Bronchial epithelial cell (primary cell): ENCODE results near the gene GFPT1. TPM values are rescaled to one million over a fixed set of nuclear protein-coding genes. Genes with fewer than 3 reads are reported as not detected.
"Not testable (repeated sequence)": the region's sequence is repeated elsewhere in the genome, so short reads cannot be mapped to it uniquely, and the experiment has no call there.

Experiments used
- DNase-seq: peaks from one replicate; pipeline ENCODE4 v3.0.0-alpha.2; 2010; ENCODE audit warnings: low read depth
- FAIRE-seq: peaks from 2 replicates; lab custom pipeline; 2011; peaks lifted over from hg19 to GRCh38; lab: Jason Lieb, UNC
- H3K27me3 ChIP-seq: 2 replicates; pipeline ENCODE4 v1.5.1; 2011; ENCODE audit warnings: low read length; ENCODE audit not compliant: control insufficient read depth, insufficient read depth
- H3K36me3 ChIP-seq: 2 replicates; pipeline ENCODE4 v1.5.1; 2011; ENCODE audit warnings: low read length; ENCODE audit not compliant: control insufficient read depth, insufficient read depth
- H3K4me3 ChIP-seq: 2 replicates; pipeline ENCODE4 v1.5.1; 2011; ENCODE audit warnings: mild to moderate bottlenecking, low read depth, low read length, control low read depth
- total RNA-seq: library from RNA; depleted of rRNA; stranded (reverse); fragments of >200 nt; gene quantifications from 2 replicates; pipeline ENCODE4 v1.2.1, GENCODE V29; 2014
- TF ChIP-seq, protein P1 (sequence below): IDR thresholded peaks from 2 replicates; pipeline ENCODE4 v1.5.1; 2011; ENCODE audit warnings: mild to moderate bottlenecking, moderate library complexity, low read length, control low read depth, inconsistent platforms; ENCODE audit not compliant: insufficient read depth, severe bottlenecking

The GFPT1 gene
- total RNA-seq, 1 donor from 2014 or later = 101 TPM

GRCh38 chr2:69358914-69359313 is 28.1 kb downstream of the GFPT1 start:
- no peak for DNase-seq

GRCh38 chr2:69356471-69356870 is 30.6 kb downstream of the GFPT1 start:
- Histone ChIP-seq H3K4me3 (no peak overlapping the region), H3K27me3 (no peaks in the 10 kb centered on the region), H3K36me3 (peaks cover 17% of the 10 kb centered on the region)
- TF ChIP-seq, protein P1, sequence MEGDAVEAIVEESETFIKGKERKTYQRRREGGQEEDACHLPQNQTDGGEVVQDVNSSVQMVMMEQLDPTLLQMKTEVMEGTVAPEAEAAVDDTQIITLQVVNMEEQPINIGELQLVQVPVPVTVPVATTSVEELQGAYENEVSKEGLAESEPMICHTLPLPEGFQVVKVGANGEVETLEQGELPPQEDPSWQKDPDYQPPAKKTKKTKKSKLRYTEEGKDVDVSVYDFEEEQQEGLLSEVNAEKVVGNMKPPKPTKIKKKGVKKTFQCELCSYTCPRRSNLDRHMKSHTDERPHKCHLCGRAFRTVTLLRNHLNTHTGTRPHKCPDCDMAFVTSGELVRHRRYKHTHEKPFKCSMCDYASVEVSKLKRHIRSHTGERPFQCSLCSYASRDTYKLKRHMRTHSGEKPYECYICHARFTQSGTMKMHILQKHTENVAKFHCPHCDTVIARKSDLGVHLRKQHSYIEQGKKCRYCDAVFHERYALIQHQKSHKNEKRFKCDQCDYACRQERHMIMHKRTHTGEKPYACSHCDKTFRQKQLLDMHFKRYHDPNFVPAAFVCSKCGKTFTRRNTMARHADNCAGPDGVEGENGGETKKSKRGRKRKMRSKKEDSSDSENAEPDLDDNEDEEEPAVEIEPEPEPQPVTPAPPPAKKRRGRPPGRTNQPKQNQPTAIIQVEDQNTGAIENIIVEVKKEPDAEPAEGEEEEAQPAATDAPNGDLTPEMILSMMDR = no peak
- DNase-seq (peak; percentile 44), FAIRE-seq (no peak)

More at GRCh38 chr2:69358914-69359313, 28.1 kb downstream of the GFPT1 start:
- FAIRE-seq = no peak
- TF ChIP-seq, protein P1 = no peak
- Histone ChIP-seq H3K4me3 (no peak overlapping the region), H3K36me3 (peaks cover 17% of the 10 kb centered on the region), H3K27me3 (no peaks in the 10 kb centered on the region)

DNA sequence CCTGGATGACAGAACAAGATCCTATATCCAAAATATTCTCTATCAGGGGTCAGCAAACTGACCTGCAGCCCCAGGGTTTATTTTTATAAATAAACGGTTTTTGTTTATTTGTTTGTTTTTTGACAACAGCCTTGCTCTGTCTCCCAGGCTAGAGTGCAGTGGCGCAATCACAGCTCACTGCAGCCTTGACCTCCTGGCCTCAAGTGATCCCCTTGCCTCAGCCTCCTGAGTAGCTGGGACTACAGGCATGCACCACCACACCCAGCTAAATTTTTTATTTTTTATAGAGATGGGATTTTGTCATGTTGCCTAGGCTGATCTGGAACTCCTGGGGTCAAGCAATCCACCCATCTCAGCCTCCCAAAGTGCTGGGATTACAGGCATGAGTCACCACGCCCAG is 32.1 kb downstream of the GFPT1 start:
- H3K36me3 ChIP-seq = peaks cover 18% of the 10 kb centered on the region
- not testable (repeated sequence) for H3K4me3 ChIP-seq, H3K27me3 ChIP-seq, DNase-seq, FAIRE-seq

- H3K4me3 ChIP-seq = no peak overlapping the region
- no peaks in the 10 kb centered on the region for H3K27me3 ChIP-seq
- no peak for FAIRE-seq
- TF ChIP-seq, protein P1 = no peak
- peaks cover 20% of the 10 kb centered on the region for H3K36me3 ChIP-seq
- DNase-seq = no peak
These were observed 33.7 kb downstream of the GFPT1 start for GRCh38 chr2:69353360-69353759.

GRCh38 chr2:69348781-69349180 is 38.2 kb downstream of the GFPT1 start:
- no peak overlapping the region for H3K4me3 ChIP-seq
- DNase-seq (no peak), FAIRE-seq (no peak)
- H3K27me3 ChIP-seq = no peaks in the 10 kb centered on the region
- peaks cover 26% of the 10 kb centered on the region for H3K36me3 ChIP-seq
- TF ChIP-seq, protein P1 = no peak

DNA sequence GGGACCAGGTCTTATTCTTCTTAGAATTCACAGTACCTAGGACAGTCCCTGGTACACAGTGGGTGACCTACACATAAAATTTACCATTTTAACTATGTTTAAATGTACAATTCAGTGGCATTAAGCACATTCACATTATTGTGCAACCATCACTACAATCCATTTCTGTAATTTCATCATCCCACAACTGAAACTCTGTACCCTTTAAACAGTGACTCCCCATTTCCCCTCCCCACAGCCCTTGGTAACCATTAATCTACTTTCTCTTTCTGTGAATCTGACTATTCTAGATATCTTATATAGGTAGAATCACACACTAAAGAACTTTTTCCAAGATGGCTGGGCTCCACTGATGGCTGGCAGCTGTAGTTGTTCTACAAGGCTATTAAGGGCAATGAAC is 41.6 kb downstream of the GFPT1 start:
- no peak for DNase-seq
- Histone ChIP-seq H3K27me3 (no peaks in the 10 kb centered on the region), H3K36me3 (peaks cover 28% of the 10 kb centered on the region), H3K4me3 (no peak overlapping the region)
- no peak for FAIRE-seq
- TF ChIP-seq, protein P1 = no peak
